Osteocyte (in vitro differentiated cells): ENCODE data around the gene ADRB2. TPM values are rescaled to one million over a fixed set of nuclear protein-coding genes. Genes with fewer than 3 reads are reported as not detected.
A peak's percentile ranks its signal among the peaks of the same experiment; 100 is the strongest.

Experiments used
- DNase-seq: peaks from one replicate; pipeline ENCODE4 v3.0.0; 2021; ENCODE audit warnings: mixed read lengths; ENCODE audit not compliant: unreplicated experiment; ENCODE audit errors: extremely low spot score
- H3K27ac Mint-ChIP-seq: one replicate; pipeline ENCODE4 v1.8.0; 2021; ENCODE audit warnings: mild to moderate bottlenecking, mixed read lengths; ENCODE audit not compliant: unreplicated experiment
- H3K27me3 Mint-ChIP-seq: one replicate; pipeline ENCODE4 v1.8.0; 2021; ENCODE audit warnings: mixed read lengths; ENCODE audit not compliant: unreplicated experiment
- H3K36me3 Mint-ChIP-seq: one replicate; pipeline ENCODE4 v1.8.0; 2021; ENCODE audit warnings: mixed read lengths; ENCODE audit not compliant: unreplicated experiment
- H3K4me1 Mint-ChIP-seq: one replicate; pipeline ENCODE4 v1.8.0; 2021; ENCODE audit warnings: mixed read lengths; ENCODE audit not compliant: unreplicated experiment
- H3K4me3 Mint-ChIP-seq: one replicate; pipeline ENCODE4 v1.8.0; 2021; ENCODE audit warnings: mild to moderate bottlenecking, moderate library complexity, mixed read lengths; ENCODE audit not compliant: unreplicated experiment
- H3K9me3 Mint-ChIP-seq: one replicate; pipeline ENCODE4 v1.8.0; 2021; ENCODE audit warnings: mixed read lengths; ENCODE audit not compliant: unreplicated experiment
- total RNA-seq: library from RNA; stranded (reverse); gene quantifications from 2 replicates; pipeline ENCODE4 v1.2.1, GENCODE V29; 2021
- TF ChIP-seq, protein P1 (sequence below): fragments of 200-600 bp; sonication (generic); IDR thresholded peaks from 2 replicates; pipeline ENCODE4 v1.5.0; 2021; ENCODE audit warnings: antibody characterized with exemption, mild to moderate bottlenecking, moderate library complexity

ADRB2 gene
- total RNA-seq, 1 donor from 2014 or later = 7.1 TPM

- TF ChIP-seq, protein P1, sequence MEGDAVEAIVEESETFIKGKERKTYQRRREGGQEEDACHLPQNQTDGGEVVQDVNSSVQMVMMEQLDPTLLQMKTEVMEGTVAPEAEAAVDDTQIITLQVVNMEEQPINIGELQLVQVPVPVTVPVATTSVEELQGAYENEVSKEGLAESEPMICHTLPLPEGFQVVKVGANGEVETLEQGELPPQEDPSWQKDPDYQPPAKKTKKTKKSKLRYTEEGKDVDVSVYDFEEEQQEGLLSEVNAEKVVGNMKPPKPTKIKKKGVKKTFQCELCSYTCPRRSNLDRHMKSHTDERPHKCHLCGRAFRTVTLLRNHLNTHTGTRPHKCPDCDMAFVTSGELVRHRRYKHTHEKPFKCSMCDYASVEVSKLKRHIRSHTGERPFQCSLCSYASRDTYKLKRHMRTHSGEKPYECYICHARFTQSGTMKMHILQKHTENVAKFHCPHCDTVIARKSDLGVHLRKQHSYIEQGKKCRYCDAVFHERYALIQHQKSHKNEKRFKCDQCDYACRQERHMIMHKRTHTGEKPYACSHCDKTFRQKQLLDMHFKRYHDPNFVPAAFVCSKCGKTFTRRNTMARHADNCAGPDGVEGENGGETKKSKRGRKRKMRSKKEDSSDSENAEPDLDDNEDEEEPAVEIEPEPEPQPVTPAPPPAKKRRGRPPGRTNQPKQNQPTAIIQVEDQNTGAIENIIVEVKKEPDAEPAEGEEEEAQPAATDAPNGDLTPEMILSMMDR = no peak
- H3K27ac Mint-ChIP-seq = peak overlapping the region; percentile 19
- H3K36me3 Mint-ChIP-seq = no peaks in the 10 kb centered on the region
- no peaks in the 10 kb centered on the region for H3K27me3 Mint-ChIP-seq
- DNase-seq = no peak
- no peak overlapping the region for H3K4me3 Mint-ChIP-seq
- H3K4me1 Mint-ChIP-seq = peaks cover 40% of the 10 kb centered on the region
- H3K9me3 Mint-ChIP-seq = no peaks in the 10 kb centered on the region
These were observed 8.3 kb downstream of the ADRB2 start for GRCh38 chr5:148834689-148835088.

DNA sequence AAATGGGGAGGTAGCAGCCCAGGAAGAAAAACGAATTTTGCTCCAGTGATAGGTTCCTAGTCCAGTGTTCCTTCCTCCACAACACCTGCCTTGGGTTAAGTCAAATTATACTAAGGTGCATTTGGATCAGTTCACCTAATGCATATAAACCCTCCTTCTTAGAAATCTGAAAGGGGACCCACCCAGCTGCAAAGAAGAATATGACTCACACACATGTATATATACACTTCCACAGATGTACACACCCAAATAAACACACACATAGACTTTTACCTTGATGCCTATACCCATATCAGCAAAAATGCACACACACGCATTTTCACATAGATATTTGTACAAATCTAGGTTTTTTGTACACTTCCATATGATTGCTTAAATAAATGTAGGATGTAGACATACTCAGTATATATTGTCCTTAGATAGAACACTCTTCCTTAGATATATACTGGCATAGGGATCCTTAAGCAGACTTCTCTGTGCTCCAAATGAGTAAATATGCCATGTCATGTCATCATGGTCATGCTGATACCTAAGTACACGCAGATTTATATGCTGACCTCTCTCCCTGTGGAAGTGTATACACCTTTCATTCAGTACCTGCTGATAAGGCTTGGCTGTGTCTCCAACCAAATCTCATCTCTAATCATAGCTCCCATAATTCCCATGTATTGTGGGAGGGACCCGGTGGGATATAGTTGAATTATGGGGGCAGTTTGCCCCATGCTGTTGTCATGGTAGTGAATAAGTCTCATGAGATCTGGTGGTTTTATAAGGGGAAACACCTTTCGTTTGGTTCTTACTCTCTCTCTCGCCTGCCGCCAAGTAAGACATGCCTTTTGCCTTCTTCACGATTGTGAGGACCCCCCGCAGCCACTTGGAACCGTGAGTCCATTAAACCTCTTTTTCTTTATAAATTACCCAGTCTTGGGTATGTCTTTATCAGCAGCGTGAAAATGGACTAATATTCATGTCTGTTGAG, 10.2 kb downstream of the ADRB2 start:
- peaks cover 23% of the 10 kb centered on the region for H3K4me1 Mint-ChIP-seq
- no peak for DNase-seq
- no peak overlapping the region for H3K27ac Mint-ChIP-seq
- no peaks in the 10 kb centered on the region for H3K27me3 Mint-ChIP-seq
- H3K4me3 Mint-ChIP-seq = no peak overlapping the region
- TF ChIP-seq, protein P1 = no peak
- H3K9me3 Mint-ChIP-seq = no peaks in the 10 kb centered on the region
- no peaks in the 10 kb centered on the region for H3K36me3 Mint-ChIP-seq

- DNase-seq = no peak
- Mint-ChIP-seq H3K9me3 (no peaks in the 10 kb centered on the region), H3K4me1 (peaks cover 19% of the 10 kb centered on the region), H3K4me3 (no peak overlapping the region), H3K27ac (no peak overlapping the region), H3K36me3 (no peaks in the 10 kb centered on the region), H3K27me3 (no peaks in the 10 kb centered on the region)
- TF ChIP-seq, protein P1 = no peak
These were observed 11.0 kb downstream of the ADRB2 start for GRCh38 chr5:148837383-148837782.

DNA sequence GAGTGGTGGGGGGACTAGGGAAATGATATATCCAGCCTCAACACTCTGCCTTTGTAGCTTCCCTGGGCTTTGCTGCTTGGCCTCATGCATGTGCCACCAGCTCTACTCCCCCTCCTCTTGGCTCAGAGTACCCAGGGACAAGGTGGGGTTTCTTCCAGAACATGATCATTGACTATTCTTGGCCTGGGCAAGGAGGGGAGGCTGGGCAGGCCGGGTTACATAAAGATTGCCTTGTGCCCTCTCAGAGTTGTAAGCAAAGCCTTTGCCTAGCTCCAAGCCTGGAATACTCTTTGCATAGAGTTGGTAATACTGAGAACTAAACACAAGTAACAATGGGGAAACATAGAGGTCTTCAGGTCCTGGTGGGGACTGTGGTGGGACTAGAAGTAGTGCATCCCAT, 11.9 kb downstream of the ADRB2 start:
- TF ChIP-seq, protein P1 = no peak
- H3K4me3 Mint-ChIP-seq = no peak overlapping the region
- no peaks in the 10 kb centered on the region for H3K27me3 Mint-ChIP-seq
- H3K4me1 Mint-ChIP-seq = peaks cover 15% of the 10 kb centered on the region
- no peaks in the 10 kb centered on the region for H3K36me3 Mint-ChIP-seq
- DNase-seq = no peak
- no peaks in the 10 kb centered on the region for H3K9me3 Mint-ChIP-seq
- H3K27ac Mint-ChIP-seq = no peak overlapping the region

DNA sequence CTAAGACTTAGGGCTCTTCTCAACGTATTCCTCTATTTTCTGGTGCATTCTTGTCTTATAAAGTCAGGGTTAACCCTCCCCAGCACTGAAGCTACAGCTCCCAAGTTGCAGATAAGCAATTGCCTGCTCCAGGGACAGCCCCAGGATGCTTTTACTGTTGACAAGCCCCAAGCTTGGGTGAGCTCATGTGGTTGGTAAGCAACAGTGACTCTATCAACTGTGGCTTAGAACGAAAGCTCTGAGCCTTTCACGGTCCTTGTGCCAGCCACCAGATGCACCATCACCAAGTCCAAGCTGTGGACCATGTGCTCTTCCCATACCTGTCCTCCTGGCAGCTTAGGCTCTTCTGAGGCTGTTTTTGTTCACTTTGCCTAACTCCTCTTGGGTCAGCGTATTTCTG, 13.5 kb downstream of the ADRB2 start:
- Mint-ChIP-seq H3K27me3 (no peaks in the 10 kb centered on the region), H3K4me1 (peaks cover 24% of the 10 kb centered on the region), H3K9me3 (no peaks in the 10 kb centered on the region), H3K27ac (no peak overlapping the region), H3K4me3 (no peak overlapping the region), H3K36me3 (no peaks in the 10 kb centered on the region)
- DNase-seq = no peak
- TF ChIP-seq, protein P1 = no peak
